Epithelial cell of proximal tubule (primary cell): ENCODE measurements around the gene CD84. TPM values are rescaled to one million over a fixed set of nuclear protein-coding genes. Genes with fewer than 3 reads are reported as not detected.
A peak's percentile ranks its signal among the peaks of the same experiment; 100 is the strongest.

Source experiments
- DNase-seq: peaks from one replicate; pipeline ENCODE4 v3.0.0-alpha.2; 2011; ENCODE audit warnings: low read depth
- H3K4me3 ChIP-seq: 2 replicates; pipeline ENCODE4 v1.5.1; 2011; ENCODE audit warnings: low read depth, mild to moderate bottlenecking, low read length
- total RNA-seq: library from RNA; depleted of rRNA; stranded (reverse); fragments of >200 nt; gene quantifications from 2 replicates; pipeline ENCODE4 v1.2.3, GENCODE V29; 2015
- TF ChIP-seq, protein P1 (sequence below): conservative IDR thresholded peaks from 2 replicates; pipeline ENCODE4 v1.5.1; 2012; ENCODE audit warnings: low read depth, mild to moderate bottlenecking, low read length

CD84 gene
- total RNA-seq, 1 donor from 2014 or later, result not detected

GRCh38 chr1:160608514-160608913 lies 29.2 kb upstream of the CD84 start:
- DNase-seq, result no peak
- H3K4me3 ChIP-seq, result no peak overlapping the region
- TF ChIP-seq, protein P1, sequence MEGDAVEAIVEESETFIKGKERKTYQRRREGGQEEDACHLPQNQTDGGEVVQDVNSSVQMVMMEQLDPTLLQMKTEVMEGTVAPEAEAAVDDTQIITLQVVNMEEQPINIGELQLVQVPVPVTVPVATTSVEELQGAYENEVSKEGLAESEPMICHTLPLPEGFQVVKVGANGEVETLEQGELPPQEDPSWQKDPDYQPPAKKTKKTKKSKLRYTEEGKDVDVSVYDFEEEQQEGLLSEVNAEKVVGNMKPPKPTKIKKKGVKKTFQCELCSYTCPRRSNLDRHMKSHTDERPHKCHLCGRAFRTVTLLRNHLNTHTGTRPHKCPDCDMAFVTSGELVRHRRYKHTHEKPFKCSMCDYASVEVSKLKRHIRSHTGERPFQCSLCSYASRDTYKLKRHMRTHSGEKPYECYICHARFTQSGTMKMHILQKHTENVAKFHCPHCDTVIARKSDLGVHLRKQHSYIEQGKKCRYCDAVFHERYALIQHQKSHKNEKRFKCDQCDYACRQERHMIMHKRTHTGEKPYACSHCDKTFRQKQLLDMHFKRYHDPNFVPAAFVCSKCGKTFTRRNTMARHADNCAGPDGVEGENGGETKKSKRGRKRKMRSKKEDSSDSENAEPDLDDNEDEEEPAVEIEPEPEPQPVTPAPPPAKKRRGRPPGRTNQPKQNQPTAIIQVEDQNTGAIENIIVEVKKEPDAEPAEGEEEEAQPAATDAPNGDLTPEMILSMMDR, result no peak

DNA sequence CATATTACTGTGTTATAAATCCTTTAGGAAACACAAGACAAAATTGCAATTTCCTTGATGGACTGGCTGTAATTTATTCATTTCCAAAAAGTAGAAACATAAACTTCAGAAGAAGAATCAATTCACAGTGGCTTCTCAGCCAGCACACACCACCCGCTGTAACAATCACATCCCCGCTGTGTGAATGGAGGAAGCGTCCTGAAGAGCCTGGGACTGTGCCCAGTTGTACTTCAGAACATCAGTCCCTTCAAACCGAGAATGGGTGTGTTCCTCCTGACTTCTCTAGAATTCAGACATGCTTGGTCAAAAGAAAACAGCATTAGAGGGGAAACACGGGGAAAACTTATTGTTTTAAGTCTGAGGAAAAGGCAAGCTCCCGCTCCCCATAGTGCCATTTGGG lies 28.8 kb upstream of the CD84 start:
- no peak for DNase-seq
- H3K4me3 ChIP-seq, result no peak overlapping the region
- TF ChIP-seq, protein P1, result no peak

DNA sequence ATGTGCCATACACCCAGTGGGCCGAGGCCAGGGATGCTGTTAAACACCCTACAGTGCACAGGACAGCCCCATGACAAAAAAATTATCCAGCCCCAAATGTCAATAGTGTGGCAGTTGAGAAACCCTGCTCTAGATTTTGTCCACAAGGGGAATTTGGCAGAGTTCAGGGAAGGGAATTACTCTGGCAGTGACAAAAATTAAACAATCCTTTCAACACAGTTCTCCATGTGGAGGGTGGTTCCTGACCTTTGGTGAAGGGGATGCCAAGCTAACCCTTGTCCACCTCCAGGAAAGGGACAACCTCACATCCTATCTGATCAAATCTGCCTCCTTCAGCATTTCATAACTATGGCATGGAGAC lies 28.4 kb upstream of the CD84 start:
- no peak for DNase-seq
- no peak overlapping the region for H3K4me3 ChIP-seq
- TF ChIP-seq, protein P1, result no peak

- H3K4me3 ChIP-seq, result no peak overlapping the region
- TF ChIP-seq, protein P1, result peak; percentile 85
- peak; percentile 56 for DNase-seq
Measured at GRCh38 chr1:160607011-160607671, 27.8 kb upstream of the CD84 start.

DNA sequence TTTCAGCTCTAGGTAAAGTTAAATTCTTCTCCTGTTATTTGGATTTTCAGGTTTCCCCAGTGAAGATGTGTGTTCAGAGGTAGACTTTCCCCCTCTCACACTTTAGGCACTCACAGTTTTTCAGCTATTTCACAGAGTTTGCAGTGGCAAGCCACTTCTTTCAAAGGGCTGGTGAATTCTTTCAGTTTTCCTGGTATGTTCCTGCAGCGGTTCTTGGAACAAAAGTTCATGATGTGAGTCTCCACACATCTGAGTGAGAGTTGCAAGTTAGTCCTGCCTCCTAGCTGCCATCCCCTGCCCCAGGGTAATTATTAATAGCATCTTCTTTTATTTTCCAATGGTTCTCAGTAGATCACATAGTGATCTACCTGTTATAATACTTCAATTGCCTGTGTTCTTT lies 27.3 kb upstream of the CD84 start:
- TF ChIP-seq, protein P1, result no peak
- H3K4me3 ChIP-seq, result no peak overlapping the region
- DNase-seq, result no peak

- TF ChIP-seq, protein P1, result no peak
- no peak overlapping the region for H3K4me3 ChIP-seq
- DNase-seq, result no peak
Measured at GRCh38 chr1:160605792-160606479, 26.6 kb upstream of the CD84 start.

DNA sequence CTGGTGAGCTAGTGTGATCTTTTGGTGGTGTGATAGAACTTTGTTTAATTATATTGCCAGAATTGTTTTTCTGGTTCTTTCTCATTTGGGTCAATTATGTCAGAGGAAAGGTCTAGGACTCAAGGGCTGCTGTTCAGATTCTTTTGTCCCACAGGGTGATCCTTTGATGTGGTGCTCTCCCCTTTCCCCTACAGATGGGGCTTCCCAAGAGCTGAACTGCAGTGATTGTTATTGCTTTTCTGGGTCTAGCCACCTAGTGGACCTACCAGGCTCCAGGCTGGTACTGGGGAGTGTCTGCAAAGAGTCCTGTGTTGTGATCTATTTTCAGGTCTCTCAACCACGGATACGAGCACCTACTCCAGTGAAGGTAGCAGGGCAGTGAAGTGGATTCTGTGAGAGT lies 25.9 kb upstream of the CD84 start:
- H3K4me3 ChIP-seq, result no peak overlapping the region
- DNase-seq, result no peak
- TF ChIP-seq, protein P1, result peak; percentile 10
